H1 (cell line): ENCODE results near the gene PKP3. TPM values are rescaled to one million over a fixed set of nuclear protein-coding genes. Genes with fewer than 3 reads are reported as not detected.

ENCODE experiments used
- BCL11A ChIP-seq, 2 experiments: IDR thresholded peaks; one replicate each; pipeline ENCODE4 v1.6.1; 2011; ENCODE audit warnings: low read depth in 2 of 2, low read length in 2 of 2, mild to moderate bottlenecking in 2 of 2
- CHD1 ChIP-seq: IDR thresholded peaks from 2 replicates; pipeline ENCODE4 v1.6.1; 2012; ENCODE audit warnings: low read depth, low read length, improper control_type of control experiment
- EZH2 ChIP-seq: fragments of 200-600 bp; sonication (generic); IDR thresholded peaks from 2 replicates; pipeline ENCODE4 v1.7.1; 2012; ENCODE audit warnings: low read depth, mild to moderate bottlenecking, moderate library complexity, low read length, inconsistent platforms; ENCODE audit not compliant: severe bottlenecking
- GABPA ChIP-seq: IDR thresholded peaks from 2 replicates; pipeline ENCODE4 v1.6.1; 2011; ENCODE audit warnings: mild to moderate bottlenecking, low read length, moderate library complexity, borderline replicate concordance; ENCODE audit not compliant: insufficient read depth
- MAFK ChIP-seq: IDR thresholded peaks from 2 replicates; pipeline ENCODE4 v1.6.1; 2012; ENCODE audit warnings: low read depth, mild to moderate bottlenecking, improper control_type of control experiment, low read length
- NANOG ChIP-seq: IDR thresholded peaks from 2 replicates; pipeline ENCODE4 v1.6.1; 2011; ENCODE audit warnings: low read length, low read depth, mild to moderate bottlenecking, inconsistent platforms; ENCODE audit not compliant: insufficient read depth, poor library complexity, severe bottlenecking
- TAF1 ChIP-seq: IDR thresholded peaks from 2 replicates; pipeline ENCODE4 v1.6.1; 2011; ENCODE audit warnings: mild to moderate bottlenecking, low read depth, low read length
- TEAD4 ChIP-seq: IDR thresholded peaks from 2 replicates; pipeline ENCODE4 v1.6.1; 2012; ENCODE audit warnings: low read depth, low read length, inconsistent platforms, mixed read lengths
- polyA plus RNA-seq, 7 experiments: library from polyadenylated mRNA; depleted of rRNA in 3 of 7; stranded (reverse) in 5 of 7; unstranded in 2 of 7; fragments of >200 nt in 5 of 7; fragments of 200-250 nt in 2 of 7; gene quantifications; 1 replicate in 5 of 7; 2 replicates in 1 of 7; 4 replicates in 1 of 7; pipeline versions ENCODE4 v1.2.1 to v1.2.3, GENCODE V29; 2011 to 2013; ENCODE audit warnings: missing spikeins in 2 of 7, mixed read lengths in 2 of 7
- total RNA-seq: library from RNA; stranded (reverse); fragmentation: NEBNext Ultra II Directional; extraction: Animal tissue kit (Norgen Biotek cat#: 25700); gene quantifications from 2 replicates; pipeline ENCODE4 v1.2.1, GENCODE V29; 2021
- TF ChIP-seq, protein P1 (sequence below): fragments of 300-600 bp; sonication (generic); IDR thresholded peaks from 2 replicates; pipeline ENCODE4 v1.7.1; 2012; ENCODE audit warnings: low read length, moderate library complexity, mild to moderate bottlenecking, inconsistent platforms; ENCODE audit not compliant: insufficient replicate concordance

The PKP3 gene
- total and polyA plus RNA-seq, 2 of the 8 experiments (the other 6 are each of a cell fraction or from before 2014, with no cell fraction given): 16.7 to 28.7 TPM

GRCh38 chr11:364991-365725 lies 28.9 kb upstream of the PKP3 start (continued):
- TF ChIP-seq, protein P1, sequence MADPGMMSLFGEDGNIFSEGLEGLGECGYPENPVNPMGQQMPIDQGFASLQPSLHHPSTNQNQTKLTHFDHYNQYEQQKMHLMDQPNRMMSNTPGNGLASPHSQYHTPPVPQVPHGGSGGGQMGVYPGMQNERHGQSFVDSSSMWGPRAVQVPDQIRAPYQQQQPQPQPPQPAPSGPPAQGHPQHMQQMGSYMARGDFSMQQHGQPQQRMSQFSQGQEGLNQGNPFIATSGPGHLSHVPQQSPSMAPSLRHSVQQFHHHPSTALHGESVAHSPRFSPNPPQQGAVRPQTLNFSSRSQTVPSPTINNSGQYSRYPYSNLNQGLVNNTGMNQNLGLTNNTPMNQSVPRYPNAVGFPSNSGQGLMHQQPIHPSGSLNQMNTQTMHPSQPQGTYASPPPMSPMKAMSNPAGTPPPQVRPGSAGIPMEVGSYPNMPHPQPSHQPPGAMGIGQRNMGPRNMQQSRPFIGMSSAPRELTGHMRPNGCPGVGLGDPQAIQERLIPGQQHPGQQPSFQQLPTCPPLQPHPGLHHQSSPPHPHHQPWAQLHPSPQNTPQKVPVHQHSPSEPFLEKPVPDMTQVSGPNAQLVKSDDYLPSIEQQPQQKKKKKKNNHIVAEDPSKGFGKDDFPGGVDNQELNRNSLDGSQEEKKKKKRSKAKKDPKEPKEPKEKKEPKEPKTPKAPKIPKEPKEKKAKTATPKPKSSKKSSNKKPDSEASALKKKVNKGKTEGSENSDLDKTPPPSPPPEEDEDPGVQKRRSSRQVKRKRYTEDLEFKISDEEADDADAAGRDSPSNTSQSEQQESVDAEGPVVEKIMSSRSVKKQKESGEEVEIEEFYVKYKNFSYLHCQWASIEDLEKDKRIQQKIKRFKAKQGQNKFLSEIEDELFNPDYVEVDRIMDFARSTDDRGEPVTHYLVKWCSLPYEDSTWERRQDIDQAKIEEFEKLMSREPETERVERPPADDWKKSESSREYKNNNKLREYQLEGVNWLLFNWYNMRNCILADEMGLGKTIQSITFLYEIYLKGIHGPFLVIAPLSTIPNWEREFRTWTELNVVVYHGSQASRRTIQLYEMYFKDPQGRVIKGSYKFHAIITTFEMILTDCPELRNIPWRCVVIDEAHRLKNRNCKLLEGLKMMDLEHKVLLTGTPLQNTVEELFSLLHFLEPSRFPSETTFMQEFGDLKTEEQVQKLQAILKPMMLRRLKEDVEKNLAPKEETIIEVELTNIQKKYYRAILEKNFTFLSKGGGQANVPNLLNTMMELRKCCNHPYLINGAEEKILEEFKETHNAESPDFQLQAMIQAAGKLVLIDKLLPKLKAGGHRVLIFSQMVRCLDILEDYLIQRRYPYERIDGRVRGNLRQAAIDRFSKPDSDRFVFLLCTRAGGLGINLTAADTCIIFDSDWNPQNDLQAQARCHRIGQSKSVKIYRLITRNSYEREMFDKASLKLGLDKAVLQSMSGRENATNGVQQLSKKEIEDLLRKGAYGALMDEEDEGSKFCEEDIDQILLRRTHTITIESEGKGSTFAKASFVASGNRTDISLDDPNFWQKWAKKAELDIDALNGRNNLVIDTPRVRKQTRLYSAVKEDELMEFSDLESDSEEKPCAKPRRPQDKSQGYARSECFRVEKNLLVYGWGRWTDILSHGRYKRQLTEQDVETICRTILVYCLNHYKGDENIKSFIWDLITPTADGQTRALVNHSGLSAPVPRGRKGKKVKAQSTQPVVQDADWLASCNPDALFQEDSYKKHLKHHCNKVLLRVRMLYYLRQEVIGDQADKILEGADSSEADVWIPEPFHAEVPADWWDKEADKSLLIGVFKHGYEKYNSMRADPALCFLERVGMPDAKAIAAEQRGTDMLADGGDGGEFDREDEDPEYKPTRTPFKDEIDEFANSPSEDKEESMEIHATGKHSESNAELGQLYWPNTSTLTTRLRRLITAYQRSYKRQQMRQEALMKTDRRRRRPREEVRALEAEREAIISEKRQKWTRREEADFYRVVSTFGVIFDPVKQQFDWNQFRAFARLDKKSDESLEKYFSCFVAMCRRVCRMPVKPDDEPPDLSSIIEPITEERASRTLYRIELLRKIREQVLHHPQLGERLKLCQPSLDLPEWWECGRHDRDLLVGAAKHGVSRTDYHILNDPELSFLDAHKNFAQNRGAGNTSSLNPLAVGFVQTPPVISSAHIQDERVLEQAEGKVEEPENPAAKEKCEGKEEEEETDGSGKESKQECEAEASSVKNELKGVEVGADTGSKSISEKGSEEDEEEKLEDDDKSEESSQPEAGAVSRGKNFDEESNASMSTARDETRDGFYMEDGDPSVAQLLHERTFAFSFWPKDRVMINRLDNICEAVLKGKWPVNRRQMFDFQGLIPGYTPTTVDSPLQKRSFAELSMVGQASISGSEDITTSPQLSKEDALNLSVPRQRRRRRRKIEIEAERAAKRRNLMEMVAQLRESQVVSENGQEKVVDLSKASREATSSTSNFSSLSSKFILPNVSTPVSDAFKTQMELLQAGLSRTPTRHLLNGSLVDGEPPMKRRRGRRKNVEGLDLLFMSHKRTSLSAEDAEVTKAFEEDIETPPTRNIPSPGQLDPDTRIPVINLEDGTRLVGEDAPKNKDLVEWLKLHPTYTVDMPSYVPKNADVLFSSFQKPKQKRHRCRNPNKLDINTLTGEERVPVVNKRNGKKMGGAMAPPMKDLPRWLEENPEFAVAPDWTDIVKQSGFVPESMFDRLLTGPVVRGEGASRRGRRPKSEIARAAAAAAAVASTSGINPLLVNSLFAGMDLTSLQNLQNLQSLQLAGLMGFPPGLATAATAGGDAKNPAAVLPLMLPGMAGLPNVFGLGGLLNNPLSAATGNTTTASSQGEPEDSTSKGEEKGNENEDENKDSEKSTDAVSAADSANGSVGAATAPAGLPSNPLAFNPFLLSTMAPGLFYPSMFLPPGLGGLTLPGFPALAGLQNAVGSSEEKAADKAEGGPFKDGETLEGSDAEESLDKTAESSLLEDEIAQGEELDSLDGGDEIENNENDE: no peak
- TF ChIP-seq GABPA: no peak
- TF ChIP-seq CHD1: no peak
- TF ChIP-seq NANOG: no peak
- no peak for TF ChIP-seq MAFK
- TF ChIP-seq BCL11A (IDR thresholded peaks at IDR 0.05; ENCODE audit: low read depth in 2 of 2, low read length in 2 of 2): no peak
- TF ChIP-seq TEAD4: no peak
- no peak for TF ChIP-seq EZH2
- TF ChIP-seq TAF1: no peak
